Stimulated activated CD4-positive, alpha-beta T cell treated with anti-CD3 and anti-CD28 coated beads, TNF-alpha, amount 100 ng/mL, for 1 hour (primary cell): ENCODE data around the gene LRRC34.

ENCODE experiments used
- DNase-seq, 3 donors: peaks; one replicate each; pipeline ENCODE4 v3.0.0-alpha.2; 2020; ENCODE audit warnings: low read depth in 3 of 3, low spot score in 1 of 3

The LRRC34 gene

GRCh38 chr3:169813757-169814517 lies 1.2 kb upstream of the LRRC34 start:
- peak; percentile 29 to 39 (median 36) for DNase-seq

GRCh38 chr3:169813278-169813677 lies 574 bp upstream of the LRRC34 start:
- no peak for DNase-seq

- DNase-seq: no peak
These were observed 923 bp downstream of the LRRC34 start for GRCh38 chr3:169811631-169812331.

- DNase-seq: no peak
These were observed 3.4 kb downstream of the LRRC34 start for GRCh38 chr3:169809230-169809795.

GRCh38 chr3:169804681-169805080 lies 8.0 kb downstream of the LRRC34 start:
- DNase-seq: no peak

GRCh38 chr3:169792359-169792758 lies 20.3 kb downstream of the LRRC34 start:
- no peak for DNase-seq

- DNase-seq: no peak
These were observed 21.8 kb downstream of the LRRC34 start for GRCh38 chr3:169790687-169791429.

GRCh38 chr3:169790219-169790618 lies 22.5 kb downstream of the LRRC34 start:
- no peak for DNase-seq

- DNase-seq: no peak
These were observed 24.9 kb downstream of the LRRC34 start for GRCh38 chr3:169787791-169788190.

- no peak for DNase-seq
These were observed 25.6 kb downstream of the LRRC34 start for GRCh38 chr3:169787120-169787519.

- DNase-seq: no peak
These were observed 31.4 kb downstream of the LRRC34 start for GRCh38 chr3:169781209-169781855.

- no peak for DNase-seq
These were observed 32.0 kb downstream of the LRRC34 start for GRCh38 chr3:169780742-169781141.

- DNase-seq: no peak
These were observed 34.9 kb downstream of the LRRC34 start for GRCh38 chr3:169777822-169778221.

GRCh38 chr3:169774186-169774585 lies 38.5 kb downstream of the LRRC34 start:
- no peak for DNase-seq

GRCh38 chr3:169772897-169773816 lies 39.5 kb downstream of the LRRC34 start, which contains the start of gene MYNN:
Gene MYNN (plus strand): TSS chr3:169773396. CDS start chr3:169774296, 900 bp downstream.
- peak; percentile 71 to 87 (median 79) for DNase-seq

- DNase-seq: no peak
These were observed 40.3 kb downstream of the LRRC34 start for GRCh38 chr3:169772305-169772896.

- peak in 2 of 3 donors; percentile 24 to 54 for DNase-seq
These were observed 41.0 kb downstream of the LRRC34 start for GRCh38 chr3:169771497-169772304.
